ENCODE measurements around the gene TDRD12.

DNA sequence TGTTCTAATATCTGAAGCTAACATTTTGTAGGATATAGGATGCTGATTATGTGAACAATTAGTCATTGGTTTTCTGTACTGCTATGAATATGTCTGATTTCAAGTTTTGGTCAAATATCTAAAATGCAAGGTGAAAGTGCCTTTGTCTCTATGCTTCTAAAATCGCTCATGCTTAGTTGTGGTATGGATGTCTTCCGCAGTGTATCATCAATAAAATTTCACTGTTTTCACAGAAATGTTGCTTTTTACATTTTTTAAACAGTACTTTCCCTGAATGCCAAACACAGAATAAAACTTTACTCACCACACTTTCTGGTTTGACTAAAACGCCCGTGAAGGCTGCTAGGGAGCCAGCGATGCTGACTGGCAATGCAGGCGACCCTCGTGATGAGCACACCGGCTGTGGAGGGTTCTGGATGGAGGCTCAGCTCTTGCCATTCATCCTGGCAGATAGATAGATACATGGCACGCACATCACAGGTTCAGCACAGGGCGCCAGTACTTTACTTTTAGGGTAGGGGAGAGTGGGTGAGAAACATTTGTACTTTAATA is 109.9 kb downstream of the TDRD12 start:
- TF ChIP-seq, protein P1, sequence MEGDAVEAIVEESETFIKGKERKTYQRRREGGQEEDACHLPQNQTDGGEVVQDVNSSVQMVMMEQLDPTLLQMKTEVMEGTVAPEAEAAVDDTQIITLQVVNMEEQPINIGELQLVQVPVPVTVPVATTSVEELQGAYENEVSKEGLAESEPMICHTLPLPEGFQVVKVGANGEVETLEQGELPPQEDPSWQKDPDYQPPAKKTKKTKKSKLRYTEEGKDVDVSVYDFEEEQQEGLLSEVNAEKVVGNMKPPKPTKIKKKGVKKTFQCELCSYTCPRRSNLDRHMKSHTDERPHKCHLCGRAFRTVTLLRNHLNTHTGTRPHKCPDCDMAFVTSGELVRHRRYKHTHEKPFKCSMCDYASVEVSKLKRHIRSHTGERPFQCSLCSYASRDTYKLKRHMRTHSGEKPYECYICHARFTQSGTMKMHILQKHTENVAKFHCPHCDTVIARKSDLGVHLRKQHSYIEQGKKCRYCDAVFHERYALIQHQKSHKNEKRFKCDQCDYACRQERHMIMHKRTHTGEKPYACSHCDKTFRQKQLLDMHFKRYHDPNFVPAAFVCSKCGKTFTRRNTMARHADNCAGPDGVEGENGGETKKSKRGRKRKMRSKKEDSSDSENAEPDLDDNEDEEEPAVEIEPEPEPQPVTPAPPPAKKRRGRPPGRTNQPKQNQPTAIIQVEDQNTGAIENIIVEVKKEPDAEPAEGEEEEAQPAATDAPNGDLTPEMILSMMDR (IDR thresholded peaks at IDR 0.05) = no peak
- TF ChIP-seq POLR2A (IDR thresholded peaks at IDR 0.05) = no peak

Data from lower leg skin (tissue), 3 donors.